Transverse colon (tissue), 4 donors: ENCODE data around the gene MYRIP. TPM values are rescaled to one million over a fixed set of nuclear protein-coding genes. Genes with fewer than 3 reads are reported as not detected.

Experiments used
- DNase-seq: peaks from one replicate; pipeline ENCODE4 v3.0.0-alpha.2; 2019
- H3K27ac ChIP-seq, 4 donors: fragments of 200-600 bp; sonication (generic); 2 replicates each; pipeline ENCODE4 v1.5.1; 2016 to 2018; ENCODE audit warnings: inconsistent platforms in 4 of 4
- H3K27me3 ChIP-seq: fragments of 200-600 bp; sonication (generic); 2 replicates; pipeline ENCODE4 v1.5.1; 2017; ENCODE audit warnings: inconsistent platforms
- H3K36me3 ChIP-seq, 4 donors: fragments of 200-600 bp; sonication (generic); 2 replicates each; pipeline ENCODE4 v1.5.1; 2017 to 2019; ENCODE audit warnings: inconsistent platforms in 4 of 4
- H3K4me1 ChIP-seq, 4 donors: fragments of 200-600 bp; sonication (generic); 2 replicates each; pipeline ENCODE4 v1.5.1; 2017 to 2020; ENCODE audit warnings: inconsistent platforms in 4 of 4
- H3K4me3 ChIP-seq, 4 donors: fragments of 200-600 bp; sonication (generic); 1 replicate in 1 of 4; 2 replicates in 3 of 4; pipeline versions ENCODE4 v1.5.1 to v1.6.1; 2017 to 2019; ENCODE audit warnings: inconsistent platforms in 4 of 4
- H3K9me3 ChIP-seq, 2 donors: fragments of 200-600 bp; sonication (generic); 2 replicates each; pipeline ENCODE4 v1.5.1; 2017 to 2019; ENCODE audit warnings: inconsistent platforms in 2 of 2
- CTCF ChIP-seq, 5 experiments: fragments of 200-600 bp in 3 of 5; fragments of 450-650 bp in 2 of 5; sonication (generic) in 3 of 5; IDR thresholded peaks; 1 replicate in 2 of 5; 2 replicates in 3 of 5; pipeline ENCODE4 v1.5.1; 2016 to 2017; ENCODE audit warnings: antibody characterized with exemption in 5 of 5, inconsistent platforms in 3 of 5, mild to moderate bottlenecking in 2 of 5, moderate library complexity in 1 of 5
- EP300 ChIP-seq: sonication (generic); formaldehyde crosslinking; IDR thresholded peaks from one replicate; pipeline ENCODE4 v1.6.1; 2017; ENCODE audit warnings: antibody characterized with exemption, low read depth
- POLR2A ChIP-seq: fragments of 450-650 bp; IDR thresholded peaks from one replicate; pipeline ENCODE4 v1.6.1; 2016; ENCODE audit warnings: antibody characterized with exemption, mild to moderate bottlenecking, moderate library complexity
- POLR2AphosphoS5 ChIP-seq, 3 donors: sonication (generic); formaldehyde crosslinking; IDR thresholded peaks; one replicate each; pipeline ENCODE4 v1.6.1; 2016; ENCODE audit warnings: antibody characterized with exemption in 3 of 3
- WGBS, 2 donors: methylation state at CpG; one replicate each; pipeline ENCODE4 v1.1.5; 2018; ENCODE audit warnings: low coverage in 1 of 2; 5-methylcytosine and 5-hydroxymethylcytosine counted together
- in situ Hi-C, 4 donors: fragments of 200-750 bp; cut with MboI; loops; one replicate each; pipeline versions ENCODE4 v1.15.0 to v1.15.1; 2017; ENCODE audit warnings: low sequenced_read_pairs in 3 of 4, low pct_ligation_motif_present in 1 of 4, low pct_unique_long_range_greater_than_20kb in 1 of 4
- intact Hi-C: fragments of 100-400 bp; cut with DNase I; formaldehyde crosslinking; loops from one replicate; pipeline ENCODE4 v1.15.1; 2023; ENCODE audit warnings: low total_unique reads
- total RNA-seq, 4 donors: library from RNA; depleted of rRNA; stranded (reverse); fragments of >200 nt; gene quantifications; one replicate each; pipeline ENCODE4 v1.1.0, GENCODE V29; 2016

MYRIP gene
- total RNA-seq, 4 donors from 2014 or later = 2.6 to 19.7 (median 5.4) TPM

GRCh38 chr3:40166997-40167396 is 357.6 kb downstream of the MYRIP start:
- no peak overlapping the region for H3K27ac ChIP-seq
- no peak for DNase-seq
- H3K4me1 ChIP-seq = no peaks in the 10 kb centered on the region
- WGBS, 2 donors = 73% methylated on average over 2 of the region's 2 CpGs; no CpG with 5 or more reads in 1 of the 2 donors
- no peaks in the 10 kb centered on the region for H3K9me3 ChIP-seq
- TF ChIP-seq CTCF (IDR thresholded peaks at IDR 0.05) (no peak), POLR2A (no peak), EP300 (no peak), POLR2AphosphoS5 (IDR thresholded peaks at IDR 0.05) (no peak)
- in situ Hi-C loops = no loop called here
- no peak overlapping the region for H3K4me3 ChIP-seq
- no peaks in the 10 kb centered on the region for H3K27me3 ChIP-seq
- no peaks in the 10 kb centered on the region for H3K36me3 ChIP-seq
- intact Hi-C loops = no loop called here

- WGBS, 2 donors = 88 to 90% methylated on average over 1 of the region's 1 CpG
- in situ Hi-C loops (no loop called here), intact Hi-C loops (no loop called here)
- TF ChIP-seq POLR2AphosphoS5 (IDR thresholded peaks at IDR 0.05) (no peak), CTCF (IDR thresholded peaks at IDR 0.05) (no peak), POLR2A (no peak), EP300 (no peak)
- no peaks in the 10 kb centered on the region for H3K9me3 ChIP-seq
- H3K27me3 ChIP-seq = no peaks in the 10 kb centered on the region
- H3K36me3 ChIP-seq = no peaks in the 10 kb centered on the region
- no peak overlapping the region for H3K27ac ChIP-seq
- H3K4me3 ChIP-seq = no peak overlapping the region
- no peaks in the 10 kb centered on the region for H3K4me1 ChIP-seq
- DNase-seq = no peak
Measured at GRCh38 chr3:40167958-40168357, 358.5 kb downstream of the MYRIP start.

- Histone ChIP-seq H3K4me3 (no peak overlapping the region), H3K27ac (no peak overlapping the region), H3K27me3 (no peaks in the 10 kb centered on the region), H3K36me3 (no peaks in the 10 kb centered on the region), H3K9me3 (no peaks in the 10 kb centered on the region), H3K4me1 (no peaks in the 10 kb centered on the region)
- DNase-seq = no peak
- intact Hi-C loops = no loop called here
- no peak for TF ChIP-seq POLR2A
- no peak for TF ChIP-seq EP300
- TF ChIP-seq POLR2AphosphoS5 (IDR thresholded peaks at IDR 0.05) = no peak
- TF ChIP-seq CTCF (IDR thresholded peaks at IDR 0.05) = no peak
- whole genome bisulfite sequencing, 2 donors = 71 to 79% methylated on average over 2 to 5 of the region's 5 CpGs
- in situ Hi-C loops = no loop called here
Measured at GRCh38 chr3:40169983-40170382, 360.6 kb downstream of the MYRIP start.

- TF ChIP-seq POLR2A (no peak), POLR2AphosphoS5 (IDR thresholded peaks at IDR 0.05) (no peak), EP300 (no peak), CTCF (IDR thresholded peaks at IDR 0.05) (no peak)
- WGBS, 2 donors = 57 to 77% methylated on average over 1 of the region's 1 CpG
- H3K36me3 ChIP-seq = no peaks in the 10 kb centered on the region
- in situ Hi-C loops (no loop called here), intact Hi-C loops (no loop called here)
- H3K27me3 ChIP-seq = no peaks in the 10 kb centered on the region
- H3K27ac ChIP-seq = no peak overlapping the region
- no peaks in the 10 kb centered on the region for H3K9me3 ChIP-seq
- no peak for DNase-seq
- H3K4me1 ChIP-seq = no peaks in the 10 kb centered on the region
- H3K4me3 ChIP-seq = no peak overlapping the region
Measured at GRCh38 chr3:40170395-40170794, 361.0 kb downstream of the MYRIP start.
